GM21786 (cell line): ENCODE measurements around the gene ATP13A4.

Experiments used
- ATAC-seq: cut with Tn5 transposase; IDR thresholded peaks from one replicate; pipeline ENCODE4 v1.9.1; 2021; ENCODE audit not compliant: unreplicated experiment

Gene ATP13A4

DNA sequence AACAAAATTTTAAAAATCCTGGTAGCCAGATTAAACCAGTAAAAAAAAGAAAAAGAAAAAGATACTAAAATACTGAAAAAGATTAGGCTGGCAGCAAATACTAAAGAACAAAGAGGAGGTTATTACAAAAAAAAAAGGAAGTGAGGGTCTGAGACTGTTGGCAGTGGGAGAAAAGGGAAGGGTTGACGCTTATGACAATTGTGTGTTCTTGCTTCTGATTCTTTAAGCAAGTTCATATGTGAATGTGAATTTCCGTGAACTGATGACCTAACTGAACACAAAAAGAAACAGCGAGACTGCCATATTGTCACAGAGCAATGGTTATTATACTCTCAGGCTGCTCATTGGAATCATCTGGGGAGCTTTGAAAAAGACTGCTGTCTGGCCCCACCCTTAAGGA lies 56.5 kb downstream of the ATP13A4 start:
- ATAC-seq, result no peak

DNA sequence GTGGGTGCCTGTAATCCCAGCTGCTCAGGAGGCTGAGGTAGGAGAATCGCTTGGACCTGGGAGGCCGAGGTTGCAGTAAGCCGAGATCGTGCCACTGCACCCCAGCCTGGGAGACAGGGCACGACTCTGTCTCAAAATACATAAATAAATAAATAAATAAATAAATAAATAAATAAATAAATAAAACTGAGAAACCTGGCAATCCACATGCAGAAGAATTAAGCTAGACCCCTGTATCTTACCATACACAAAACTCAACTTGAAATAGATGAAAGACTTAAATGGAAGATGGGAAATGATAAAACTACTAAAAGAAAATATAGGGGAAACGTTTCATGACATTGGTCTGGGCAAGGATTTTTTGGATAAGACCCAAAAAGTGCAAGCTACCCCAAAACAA lies 58.0 kb downstream of the ATP13A4 start:
- no peak for ATAC-seq

DNA sequence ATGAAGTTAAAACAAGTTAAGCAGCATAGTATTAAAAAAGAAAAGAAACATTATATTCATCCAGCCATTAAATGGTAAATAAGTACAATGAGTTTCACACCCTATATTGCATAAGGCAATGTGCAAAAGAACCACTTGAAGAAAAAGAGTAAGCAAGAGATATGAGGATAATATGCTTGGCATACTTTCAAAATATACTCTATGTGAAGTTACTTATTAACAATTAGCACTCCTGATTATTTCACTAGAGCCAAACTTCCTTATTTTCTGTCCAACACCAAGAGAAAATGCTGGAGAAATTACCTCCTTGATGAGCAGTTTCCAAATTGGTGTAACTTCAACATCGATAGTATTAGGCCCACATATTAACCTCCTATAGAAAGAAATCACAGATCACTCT lies 63.7 kb downstream of the ATP13A4 start:
- ATAC-seq, result no peak

DNA sequence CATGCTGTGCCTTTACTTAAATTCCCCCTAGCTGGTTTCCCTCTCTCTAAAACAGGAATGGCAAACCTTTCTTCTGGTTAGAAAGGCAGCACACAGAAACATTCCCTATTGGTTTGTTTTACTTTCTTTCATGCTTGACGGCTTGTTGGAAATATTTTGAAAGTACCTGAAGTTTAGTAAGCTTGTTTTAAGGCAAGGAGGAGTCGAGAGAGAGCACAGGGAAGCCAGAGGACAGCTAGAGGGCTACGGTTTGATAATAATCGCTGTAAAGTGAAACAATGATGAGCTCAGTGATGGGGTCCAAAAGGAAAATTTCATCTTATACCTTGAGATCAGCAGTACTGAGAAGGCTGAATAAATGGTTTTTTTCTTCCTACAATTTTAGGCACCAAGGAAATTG lies 64.1 kb downstream of the ATP13A4 start:
- ATAC-seq, result no peak

DNA sequence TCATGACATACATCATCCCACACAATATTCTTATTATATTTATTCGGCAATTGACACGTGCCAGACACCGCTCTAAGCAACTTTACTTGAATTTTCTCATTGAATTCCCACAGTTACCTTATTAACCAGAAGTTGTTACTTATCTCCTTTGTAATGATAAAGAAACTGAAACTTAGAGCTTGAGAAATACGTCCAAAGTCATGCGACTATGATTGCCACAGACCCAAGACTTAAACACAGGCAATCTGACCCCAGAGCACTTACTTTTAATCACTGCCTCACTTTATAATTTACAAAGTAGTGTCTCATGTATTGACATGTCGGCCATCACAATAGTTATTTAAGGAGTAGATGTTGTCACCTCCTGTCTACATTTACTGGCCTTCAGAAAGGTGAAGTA lies 64.7 kb downstream of the ATP13A4 start:
- ATAC-seq, result no peak

DNA sequence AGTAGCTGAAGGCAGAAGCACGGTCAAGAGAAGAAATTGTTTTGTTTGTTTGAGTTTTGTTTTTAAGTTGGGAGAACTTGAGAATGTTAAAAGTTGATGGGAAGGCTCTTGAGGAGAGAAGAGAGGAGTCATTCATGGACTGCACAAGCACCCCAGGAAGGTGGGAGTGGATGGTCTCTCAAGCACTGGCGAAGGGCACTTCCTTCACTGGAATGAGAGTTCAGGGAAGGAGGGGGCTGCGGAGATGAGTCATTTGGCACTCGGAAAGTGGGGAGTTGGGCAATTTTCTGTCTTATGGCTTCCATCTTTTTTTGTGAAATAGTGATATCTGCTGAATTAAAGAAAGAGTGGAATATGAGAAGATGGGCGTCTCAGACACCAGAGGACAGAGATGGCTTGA lies 66.0 kb downstream of the ATP13A4 start:
- no peak for ATAC-seq

DNA sequence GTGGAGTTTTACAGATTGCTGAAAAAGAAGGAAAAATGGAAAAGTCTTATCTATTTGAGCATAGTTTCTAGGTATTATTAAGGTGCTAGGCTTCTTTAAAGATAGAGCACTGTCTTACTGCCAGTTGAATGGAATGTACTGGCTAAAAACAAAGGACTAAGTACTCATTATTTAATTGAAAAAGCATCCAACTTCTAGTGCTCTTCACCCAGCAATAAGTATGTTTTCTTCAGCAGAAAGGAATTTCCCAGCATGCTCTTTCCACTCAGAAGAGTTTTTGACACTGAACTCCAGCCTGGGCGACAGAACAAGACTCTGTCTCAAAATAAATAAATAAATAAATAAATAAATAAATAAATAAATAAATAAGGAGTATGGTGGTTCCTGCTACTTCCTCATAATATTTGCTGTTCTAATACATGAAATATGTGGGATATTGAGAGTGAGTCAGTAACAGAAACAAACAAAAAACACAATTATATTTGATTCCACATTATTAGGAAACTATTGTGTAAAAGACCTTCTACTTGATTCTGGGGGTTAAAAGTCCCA lies 70.6 kb downstream of the ATP13A4 start:
- ATAC-seq, result no peak

DNA sequence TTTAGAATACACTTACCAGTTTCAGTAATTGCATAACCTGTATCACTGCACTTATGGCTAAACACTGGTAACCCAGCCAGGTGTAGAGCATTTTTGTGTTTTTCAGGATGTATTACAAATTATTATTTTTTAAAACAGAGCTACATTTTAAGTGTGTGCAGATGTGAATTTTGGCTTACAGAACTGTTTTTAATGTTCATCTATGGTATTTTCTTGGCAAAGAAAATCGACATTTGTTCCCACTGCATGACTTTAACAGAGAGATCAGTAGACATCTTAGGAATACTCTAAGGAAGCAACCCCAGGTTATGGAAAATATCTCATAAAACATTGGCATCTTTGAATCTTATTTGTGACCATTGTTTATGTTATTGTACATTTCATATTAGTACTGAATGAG lies 73.3 kb downstream of the ATP13A4 start:
- no peak for ATAC-seq

DNA sequence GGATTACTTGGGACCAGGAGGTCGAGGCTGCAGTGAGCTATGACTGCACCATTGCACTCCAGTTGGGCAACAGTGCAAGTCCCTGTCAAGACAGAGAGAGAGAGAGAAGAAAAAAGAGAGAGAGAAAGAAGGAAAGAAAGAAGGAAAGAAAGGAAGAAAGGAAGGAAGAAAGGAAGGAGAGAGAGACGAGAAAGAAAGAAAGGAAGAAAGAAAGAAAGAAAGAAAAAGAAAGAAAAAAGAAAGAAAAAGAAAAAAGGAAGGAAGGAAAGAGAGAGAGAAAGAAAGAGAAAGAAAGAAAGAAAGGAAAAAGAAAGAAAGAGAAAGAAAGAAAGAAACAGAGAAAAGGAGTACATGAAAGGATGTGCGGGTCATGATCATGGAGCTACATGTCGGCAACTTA lies 80.2 kb downstream of the ATP13A4 start:
- ATAC-seq, result no peak

DNA sequence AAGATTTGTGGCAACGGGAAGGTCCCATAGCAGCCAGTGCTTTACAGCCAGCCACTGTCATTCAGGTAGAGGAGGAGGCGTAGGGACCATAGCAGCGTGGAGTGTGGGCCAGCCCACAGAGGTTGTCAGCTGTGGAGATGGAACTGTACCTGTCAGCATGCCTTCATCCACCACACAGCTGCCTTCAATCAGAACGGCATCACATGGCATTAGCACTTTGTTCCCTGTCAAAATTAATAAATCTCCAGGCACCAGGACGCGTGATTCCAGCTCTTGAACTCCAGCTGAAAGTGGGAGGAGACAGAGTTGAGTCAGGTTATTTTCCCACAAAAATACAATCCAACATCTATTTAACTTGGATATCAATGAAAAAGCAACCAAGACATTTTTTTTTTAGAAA lies 84.0 kb downstream of the ATP13A4 start:
- ATAC-seq, result no peak

DNA sequence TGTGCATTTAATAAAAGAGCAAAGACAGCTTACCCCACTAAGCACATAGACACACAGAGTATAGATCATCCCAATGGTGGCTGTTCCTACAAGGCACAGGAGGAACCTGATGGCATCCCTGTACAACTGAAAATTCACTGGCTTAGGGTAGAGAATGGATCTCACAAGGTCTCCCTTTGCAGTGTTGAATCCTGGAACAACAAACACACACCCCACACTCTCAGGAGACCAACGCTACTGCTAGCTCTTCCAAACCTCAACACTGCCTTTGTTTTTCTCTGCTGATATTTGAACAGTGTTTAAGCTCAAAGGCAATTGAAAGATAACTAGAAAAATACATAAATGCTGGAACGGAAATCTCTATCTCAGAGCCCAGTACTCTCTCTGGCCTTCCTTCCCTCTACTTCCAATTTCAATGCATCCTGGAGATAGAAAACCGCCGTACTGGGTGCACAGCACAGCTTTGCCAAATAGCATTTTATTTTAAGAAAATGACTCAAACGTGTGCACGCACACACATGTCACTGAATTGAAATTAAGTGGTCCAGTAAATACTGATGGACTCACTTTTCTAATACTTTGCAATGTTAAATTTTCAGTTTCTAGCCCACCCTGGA lies 88.6 kb downstream of the ATP13A4 start:
- ATAC-seq, result no peak

DNA sequence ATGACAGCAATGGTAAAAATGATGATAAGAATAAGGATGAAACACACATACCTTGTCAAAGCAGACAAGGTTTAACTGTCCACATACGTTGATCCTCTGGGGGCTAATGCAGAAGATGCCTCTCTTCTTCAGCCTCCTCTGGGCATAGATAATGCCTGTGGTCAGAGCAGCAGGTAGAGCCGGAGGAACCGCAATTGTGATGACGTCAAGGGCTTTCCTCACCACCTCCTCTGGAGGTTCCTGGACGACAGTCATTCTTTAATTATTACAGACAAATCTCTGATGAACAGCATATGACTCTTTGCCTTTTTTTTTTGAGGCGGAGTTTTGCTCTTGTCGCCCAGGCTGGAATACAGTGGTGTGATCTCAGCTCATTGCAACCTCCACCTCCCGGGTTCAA lies 89.8 kb downstream of the ATP13A4 start:
- no peak for ATAC-seq

DNA sequence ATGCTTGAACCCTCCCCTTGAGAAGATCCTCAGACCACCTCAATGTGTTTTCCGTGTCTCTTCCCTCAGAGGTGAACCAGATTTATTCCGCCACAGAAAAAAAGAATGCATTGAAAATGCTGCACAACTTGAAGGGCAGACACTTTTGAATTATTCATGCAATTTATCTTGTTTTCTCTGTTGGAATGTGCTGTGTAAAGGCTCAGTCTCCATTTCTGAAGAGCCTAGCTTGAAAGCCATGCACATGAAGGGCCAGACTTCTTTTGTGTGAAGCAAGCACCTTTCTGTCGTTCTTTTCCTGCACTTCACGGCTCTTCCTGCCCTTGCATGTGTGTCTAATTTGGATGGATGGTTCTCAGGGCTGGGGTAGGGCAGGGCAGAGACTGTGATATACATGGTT lies 97.2 kb downstream of the ATP13A4 start:
- ATAC-seq, result no peak

DNA sequence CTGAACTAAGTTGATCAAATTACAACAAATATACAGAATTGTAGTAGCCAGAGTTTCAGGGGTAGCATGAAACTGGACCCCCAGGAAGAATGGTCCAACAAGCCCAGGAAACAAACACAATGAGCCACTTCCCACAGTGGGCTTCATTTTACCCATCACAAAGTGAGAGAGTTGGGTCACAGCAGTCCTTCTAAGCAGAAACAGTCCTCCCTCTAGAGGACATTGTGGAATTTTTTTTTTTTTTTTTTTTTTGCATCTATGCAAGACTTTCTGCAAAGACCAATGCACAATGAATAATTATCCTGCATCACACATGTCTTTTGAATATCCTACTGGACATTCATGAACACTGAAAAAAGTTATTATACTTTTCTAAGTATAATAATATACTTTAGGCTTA lies 102.4 kb downstream of the ATP13A4 start:
- ATAC-seq, result no peak

DNA sequence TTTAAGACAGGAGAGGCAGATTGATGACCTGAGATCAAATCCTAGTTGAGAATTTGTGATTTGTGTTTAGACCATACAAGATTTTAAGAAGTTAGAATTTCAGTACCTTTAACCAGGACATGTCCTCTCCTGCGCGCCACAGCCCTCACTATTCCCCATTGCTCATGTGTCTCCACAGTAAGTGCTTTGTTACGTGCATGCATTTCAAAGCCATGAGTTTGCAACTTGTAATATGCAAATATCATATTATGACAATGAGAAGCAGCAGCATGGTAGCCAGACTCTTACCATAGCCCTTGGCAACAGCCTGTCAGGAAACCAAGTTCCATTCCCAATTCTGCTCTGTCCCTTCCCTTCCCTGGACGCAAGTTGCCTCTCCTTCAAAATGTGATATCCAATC lies 102.8 kb downstream of the ATP13A4 start:
- ATAC-seq, result no peak

DNA sequence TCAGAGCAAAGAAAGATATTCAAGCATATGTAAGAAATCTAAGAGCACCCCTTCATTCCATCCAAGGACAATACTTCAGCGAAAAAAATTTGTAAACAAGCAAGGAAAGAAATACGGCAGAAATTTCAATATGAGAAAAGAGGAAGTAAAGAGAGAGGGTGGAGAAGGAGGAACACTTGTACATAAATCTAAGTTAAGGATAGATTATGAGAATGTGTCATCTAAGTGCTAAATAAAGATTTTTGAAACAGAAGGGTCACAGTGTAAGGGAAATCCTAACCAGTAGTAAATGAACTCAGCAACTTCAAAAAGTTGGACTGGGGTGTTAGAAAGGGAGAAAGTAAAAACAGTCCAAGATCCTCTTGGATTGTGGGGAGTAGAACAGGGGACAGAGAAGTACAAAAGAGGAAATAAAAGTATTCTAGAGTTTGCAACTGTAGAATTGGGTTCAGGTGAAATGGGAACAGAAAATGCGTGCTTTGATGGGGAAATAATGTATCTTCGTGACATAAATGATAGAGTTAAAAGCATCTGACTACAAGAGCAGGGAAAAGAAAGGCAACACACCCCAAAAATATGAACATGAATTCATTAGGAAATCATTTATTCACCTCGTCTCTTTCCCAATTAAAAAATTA lies 107.6 kb downstream of the ATP13A4 start:
- no peak for ATAC-seq

DNA sequence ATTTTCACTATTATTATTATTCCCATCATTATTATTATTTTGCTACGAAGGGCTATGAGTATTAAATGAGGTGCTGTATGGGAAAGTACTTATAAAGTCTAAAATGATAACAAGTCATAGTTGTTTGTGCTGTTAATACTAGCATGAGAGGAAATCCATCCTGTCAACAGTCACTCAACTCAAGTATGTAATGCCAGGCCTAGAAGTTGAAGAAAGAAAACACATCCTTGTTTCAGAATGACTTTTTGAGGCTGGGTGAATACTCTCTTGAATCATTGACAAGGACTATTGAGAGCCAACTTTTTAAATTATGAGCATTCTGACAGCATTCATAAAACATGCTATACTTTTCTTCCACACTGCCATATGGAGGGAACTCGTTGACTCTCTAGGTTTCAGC lies 115.3 kb downstream of the ATP13A4 start:
- no peak for ATAC-seq

DNA sequence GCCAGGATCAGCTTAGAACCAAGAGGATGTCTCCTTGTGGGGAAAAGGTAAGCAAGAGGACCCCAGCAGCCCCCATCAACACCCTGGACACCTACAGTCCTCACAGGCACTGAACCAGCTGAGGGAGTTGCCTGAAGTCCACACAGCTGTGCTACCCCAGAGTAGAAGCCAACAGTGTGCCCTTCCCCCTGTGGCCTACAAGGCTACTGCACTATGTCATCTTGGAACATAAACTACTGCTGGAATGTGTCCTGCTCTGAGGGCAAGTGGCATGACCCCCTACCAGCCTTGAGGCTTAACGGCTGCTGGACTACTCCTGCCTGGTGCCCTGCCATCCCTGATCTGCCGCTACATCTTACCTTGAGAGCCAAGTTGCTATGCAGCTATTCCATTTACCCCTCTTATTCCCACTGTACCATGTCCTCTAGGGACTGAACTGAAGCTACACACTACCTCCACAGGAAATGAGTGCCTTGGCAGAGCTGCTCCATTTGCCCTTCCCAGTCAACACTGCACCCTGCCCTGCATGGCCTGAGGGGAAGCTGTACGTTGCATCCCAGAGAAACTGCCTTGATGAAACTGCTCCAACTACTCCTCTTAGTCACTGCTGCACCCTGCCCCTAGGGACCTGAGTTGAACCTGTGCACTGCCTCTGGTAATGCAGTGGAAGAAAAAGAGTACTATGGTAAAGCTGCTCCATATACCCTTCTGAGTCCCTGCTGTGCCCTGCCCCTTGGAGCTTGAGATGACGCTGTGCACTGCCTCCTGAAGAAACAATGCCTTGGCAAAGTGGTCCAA lies 135.9 kb downstream of the ATP13A4 start:
- ATAC-seq, result no peak

DNA sequence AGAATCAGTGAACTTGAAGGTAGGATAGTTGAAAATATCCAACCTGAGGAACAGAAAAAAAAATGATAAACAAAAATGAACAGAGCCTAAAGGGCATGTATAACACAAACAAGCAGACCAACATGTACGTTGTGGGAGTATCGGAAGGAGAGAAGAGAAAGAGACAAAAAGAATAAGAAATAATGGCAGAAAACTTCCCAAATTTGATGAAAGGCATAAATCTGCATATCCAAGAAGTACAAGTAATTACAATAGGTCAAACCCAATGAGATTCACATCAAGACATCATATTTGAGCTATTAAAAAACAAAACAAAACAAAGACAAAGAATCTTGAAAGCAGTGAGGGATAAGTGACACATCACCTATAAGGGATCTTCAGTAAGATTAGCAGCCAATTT lies 138.1 kb downstream of the ATP13A4 start:
- no peak for ATAC-seq

DNA sequence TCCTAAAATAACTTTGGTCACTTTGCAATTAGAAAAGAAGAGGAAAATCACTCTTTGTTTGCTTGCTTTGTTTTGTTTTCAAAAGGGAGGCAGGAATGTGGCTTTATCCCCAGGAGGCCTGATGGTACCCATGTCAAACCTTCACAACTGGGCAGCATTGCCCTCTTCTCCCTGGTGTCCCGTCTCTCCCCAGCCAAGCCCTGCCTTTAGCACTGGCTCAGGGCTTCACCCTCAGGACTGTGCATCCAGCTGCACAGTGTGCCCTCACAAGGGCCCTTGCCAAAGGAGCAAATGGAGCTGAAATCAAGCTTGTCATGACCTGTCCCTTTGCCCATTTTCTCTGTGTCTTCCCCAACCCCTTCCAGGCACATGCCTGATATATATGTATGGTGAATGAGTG lies 147.0 kb downstream of the ATP13A4 start:
- ATAC-seq, result no peak

DNA sequence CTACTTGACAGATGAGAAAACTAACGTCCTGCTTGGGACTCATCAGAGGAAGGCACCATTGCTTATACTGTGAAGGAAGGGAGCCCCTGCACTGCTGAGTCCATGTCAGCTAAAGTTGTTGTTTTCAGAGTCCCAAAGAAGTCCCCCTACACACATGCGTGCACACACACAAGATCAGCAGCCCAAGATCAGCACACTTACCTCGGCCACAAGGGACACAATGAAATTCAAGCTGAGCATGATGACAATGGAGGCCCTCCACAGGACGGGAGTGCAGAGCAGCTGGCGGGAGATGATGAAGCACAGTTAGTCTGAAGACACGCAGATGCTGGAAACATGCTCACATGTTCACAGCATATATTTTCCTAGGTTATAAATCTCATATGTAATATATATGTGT lies 147.6 kb downstream of the ATP13A4 start:
- no peak for ATAC-seq

DNA sequence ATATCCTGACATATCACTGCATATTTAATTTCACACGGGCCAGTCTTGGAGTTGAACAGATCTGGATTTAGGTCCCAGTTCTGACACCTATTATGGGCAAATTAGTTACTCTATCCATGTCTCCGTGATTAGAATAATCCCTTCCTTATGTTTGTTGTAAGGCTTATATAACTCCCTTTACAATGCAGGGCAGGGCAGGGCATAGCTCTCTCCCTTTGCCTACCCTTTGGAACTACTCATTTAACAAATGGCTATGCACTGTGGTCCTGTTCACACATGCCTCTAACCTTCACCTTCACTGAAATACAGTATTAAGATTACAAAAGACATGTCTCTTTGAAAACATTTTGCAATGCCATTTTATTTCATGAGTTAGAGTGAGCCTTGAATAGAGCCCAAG lies 151.4 kb downstream of the ATP13A4 start:
- no peak for ATAC-seq
